Osteocyte (in vitro differentiated cells): Measurements from ENCODE around the gene NECTIN1. TPM values are rescaled to one million over a fixed set of nuclear protein-coding genes. Genes with fewer than 3 reads are reported as not detected.

Source experiments
- DNase-seq: peaks from one replicate; pipeline ENCODE4 v3.0.0; 2021; ENCODE audit warnings: mixed read lengths; ENCODE audit not compliant: unreplicated experiment; ENCODE audit errors: extremely low spot score
- H3K27ac Mint-ChIP-seq: one replicate; pipeline ENCODE4 v1.8.0; 2021; ENCODE audit warnings: mild to moderate bottlenecking, mixed read lengths; ENCODE audit not compliant: unreplicated experiment
- H3K27me3 Mint-ChIP-seq: one replicate; pipeline ENCODE4 v1.8.0; 2021; ENCODE audit warnings: mixed read lengths; ENCODE audit not compliant: unreplicated experiment
- H3K36me3 Mint-ChIP-seq: one replicate; pipeline ENCODE4 v1.8.0; 2021; ENCODE audit warnings: mixed read lengths; ENCODE audit not compliant: unreplicated experiment
- H3K4me1 Mint-ChIP-seq: one replicate; pipeline ENCODE4 v1.8.0; 2021; ENCODE audit warnings: mixed read lengths; ENCODE audit not compliant: unreplicated experiment
- H3K4me3 Mint-ChIP-seq: one replicate; pipeline ENCODE4 v1.8.0; 2021; ENCODE audit warnings: mild to moderate bottlenecking, moderate library complexity, mixed read lengths; ENCODE audit not compliant: unreplicated experiment
- H3K9me3 Mint-ChIP-seq: one replicate; pipeline ENCODE4 v1.8.0; 2021; ENCODE audit warnings: mixed read lengths; ENCODE audit not compliant: unreplicated experiment
- CTCF ChIP-seq: fragments of 200-600 bp; sonication (generic); IDR thresholded peaks from 2 replicates; pipeline ENCODE4 v1.5.0; 2021; ENCODE audit warnings: antibody characterized with exemption, mild to moderate bottlenecking, moderate library complexity
- total RNA-seq: library from RNA; stranded (reverse); gene quantifications from 2 replicates; pipeline ENCODE4 v1.2.1, GENCODE V29; 2021

The NECTIN1 gene
- total RNA-seq, 1 donor from 2014 or later, result 7.2 TPM

- no peak overlapping the region for H3K4me3 Mint-ChIP-seq
- H3K36me3 Mint-ChIP-seq, result no peaks in the 10 kb centered on the region
- H3K4me1 Mint-ChIP-seq, result peaks cover 17% of the 10 kb centered on the region
- DNase-seq, result no peak
- no peaks in the 10 kb centered on the region for H3K9me3 Mint-ChIP-seq
- TF ChIP-seq CTCF, result no peak
- no peak overlapping the region for H3K27ac Mint-ChIP-seq
- peaks cover 2% of the 10 kb centered on the region for H3K27me3 Mint-ChIP-seq
These were observed 5.1 kb downstream of the NECTIN1 start for GRCh38 chr11:119723952-119724325.

- Mint-ChIP-seq H3K9me3 (no peaks in the 10 kb centered on the region), H3K36me3 (no peaks in the 10 kb centered on the region), H3K4me1 (peaks cover 17% of the 10 kb centered on the region), H3K27me3 (peaks cover 2% of the 10 kb centered on the region), H3K27ac (no peak overlapping the region), H3K4me3 (no peak overlapping the region)
- no peak for DNase-seq
- TF ChIP-seq CTCF, result no peak
These were observed 5.6 kb downstream of the NECTIN1 start for GRCh38 chr11:119723243-119723951.

- Mint-ChIP-seq H3K4me3 (no peak overlapping the region), H3K27me3 (peaks cover 2% of the 10 kb centered on the region), H3K36me3 (no peaks in the 10 kb centered on the region), H3K27ac (no peak overlapping the region), H3K9me3 (no peaks in the 10 kb centered on the region), H3K4me1 (peaks cover 12% of the 10 kb centered on the region)
- DNase-seq, result no peak
- no peak for TF ChIP-seq CTCF
These were observed 6.7 kb downstream of the NECTIN1 start for GRCh38 chr11:119722281-119722794.

GRCh38 chr11:119721129-119722120 is 7.6 kb downstream of the NECTIN1 start:
- Mint-ChIP-seq H3K4me1 (peaks cover 7% of the 10 kb centered on the region), H3K27me3 (peaks cover 2% of the 10 kb centered on the region), H3K9me3 (no peaks in the 10 kb centered on the region), H3K4me3 (no peak overlapping the region), H3K27ac (no peak overlapping the region), H3K36me3 (no peaks in the 10 kb centered on the region)
- peak; percentile 52 for TF ChIP-seq CTCF
- no peak for DNase-seq
